HG02973 (cell line): ENCODE data around the gene ITIH2.

Experiments used
- ATAC-seq: cut with Tn5 transposase; IDR thresholded peaks from one replicate; pipeline ENCODE4 v1.9.1; 2021; ENCODE audit warnings: moderate library complexity; ENCODE audit not compliant: unreplicated experiment

Gene ITIH2

DNA sequence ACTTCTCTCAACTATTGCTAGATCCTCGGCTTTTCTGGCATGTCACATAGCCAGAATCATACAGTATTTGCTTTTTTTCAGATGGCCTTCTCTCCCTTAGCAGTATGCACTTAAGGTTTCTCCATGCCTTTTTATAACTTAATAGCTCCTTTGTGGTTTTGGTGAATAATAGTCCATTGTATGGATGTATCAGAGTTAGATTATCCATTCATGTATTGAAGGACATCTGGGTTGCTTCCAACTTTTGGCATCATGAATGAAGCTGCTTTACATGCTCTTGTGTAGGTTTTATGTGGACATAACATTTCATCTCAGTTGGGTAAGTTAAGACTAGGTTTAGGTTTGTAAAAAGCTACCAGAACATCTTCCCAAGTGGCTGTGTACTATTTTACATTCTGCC lies 89.4 kb downstream of the ITIH2 start:
- ATAC-seq, result no peak

DNA sequence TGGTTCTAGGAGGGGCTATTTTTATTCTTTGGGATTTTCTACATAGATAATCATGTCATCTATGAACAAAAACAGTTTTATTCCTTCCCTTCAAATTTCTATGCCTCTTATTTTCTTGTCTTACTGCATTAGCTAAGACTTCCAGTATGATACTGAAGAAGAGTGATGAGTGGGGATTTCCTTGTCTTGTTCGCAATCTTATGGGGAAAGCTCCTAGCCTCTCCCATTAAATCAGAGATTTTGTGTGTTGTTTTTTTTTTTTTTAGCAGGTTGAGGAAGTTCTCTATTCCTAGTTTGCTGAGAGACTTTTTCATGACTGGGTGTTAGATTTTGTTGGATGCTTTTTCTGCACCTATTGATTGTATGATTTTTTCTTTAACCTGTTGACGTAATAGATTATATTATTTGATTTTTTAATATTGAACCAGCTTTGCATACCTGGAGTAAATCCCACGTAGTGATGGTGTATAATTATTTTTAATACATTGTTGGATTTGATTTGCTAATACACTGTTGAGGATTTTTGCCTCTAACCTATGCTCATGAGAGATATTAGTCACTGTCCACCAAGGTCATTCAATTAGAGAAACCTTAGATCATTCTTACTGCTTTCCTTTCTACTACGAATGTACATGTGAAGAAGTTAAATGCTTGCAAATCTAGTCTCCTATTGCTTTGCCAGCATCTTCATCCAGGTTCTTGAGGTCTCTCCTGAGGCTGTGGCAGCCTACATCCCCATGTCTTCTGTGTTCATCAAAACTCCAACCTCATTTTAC lies 91.3 kb downstream of the ITIH2 start:
- ATAC-seq, result no peak

DNA sequence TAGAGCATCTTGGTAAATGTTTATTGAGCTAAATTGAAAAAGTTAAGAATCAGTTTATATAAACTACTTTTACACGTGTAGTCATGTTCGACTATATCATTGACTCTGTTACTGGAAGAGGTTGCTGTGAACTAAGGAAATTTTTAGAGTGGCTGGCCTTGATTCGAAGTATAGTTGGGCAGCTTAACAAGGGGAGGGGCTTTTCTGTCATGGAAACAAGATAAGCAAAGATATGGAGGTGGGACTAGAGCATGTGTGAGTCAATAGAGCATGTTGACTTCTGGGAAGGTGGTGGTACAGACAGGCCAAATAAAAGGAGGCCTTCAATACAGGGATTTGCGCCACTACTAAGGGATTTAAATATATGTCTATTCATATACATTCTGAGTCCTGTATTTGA lies 92.5 kb downstream of the ITIH2 start:
- no peak for ATAC-seq

GRCh38 chr10:7797582-7797981 lies 94.5 kb downstream of the ITIH2 start:
- no peak for ATAC-seq
